ENCODE measurements around the gene SARDH. TPM values are rescaled to one million over a fixed set of nuclear protein-coding genes. Genes with fewer than 3 reads are reported as not detected.

SARDH gene
- total and polyA plus RNA-seq, 2 donors (not counting 1 experiment from before 2014, with no cell fraction given) = 0.03 to 0.07 TPM

DNA sequence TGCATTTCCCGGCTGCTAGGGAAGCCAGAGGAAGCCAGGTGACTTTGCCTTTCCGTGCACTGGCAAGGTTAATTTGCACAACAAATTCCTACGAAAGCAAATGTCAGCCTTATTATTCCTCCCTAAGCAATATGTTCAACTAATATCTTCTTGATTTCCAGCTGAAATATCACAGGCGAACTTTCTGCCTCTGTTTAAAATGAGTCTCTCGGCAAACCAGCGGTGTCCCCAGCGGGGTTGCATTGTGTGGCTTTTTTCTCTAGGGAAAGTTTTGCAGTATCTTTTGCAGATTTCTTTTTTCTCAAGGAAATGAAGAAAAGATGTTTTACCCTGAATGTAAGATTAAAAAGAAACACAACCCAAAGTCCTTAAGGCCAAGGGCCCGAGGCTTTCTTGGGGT is 100.1 kb downstream of the SARDH start:
- peaks cover 0 to 8% (median 0%) of the 10 kb centered on the region in 4 experiments for H3K27me3 ChIP-seq (replicated peaks in 1 of 4; ENCODE audit: control extremely low read depth in 1 of 4, control insufficient read depth in 3 of 4, insufficient read depth in 4 of 4, low read length in 3 of 4)
- POLR2A ChIA-PET = no interaction called here
- H3K36me3 ChIP-seq (replicated peaks in 1 of 2; ENCODE audit: control extremely low read depth in 1 of 2, control insufficient read depth in 1 of 2, extremely low read depth in 1 of 2, insufficient read depth in 2 of 2, low read length in 1 of 2) = no peaks in the 10 kb centered on the region
- ATAC-seq (ENCODE audit: low read depth) = no peak
- DNase-seq = no peak
- H3K4me3 Mint-ChIP-seq = no peak overlapping the region
- H3K9ac ChIP-seq (ENCODE audit: low read length) = no peak overlapping the region
- H3K27ac Mint-ChIP-seq = no peak overlapping the region
- H3K27ac ChIP-seq (ENCODE audit: low read length in 2 of 2) = no peak overlapping the region
- intact Hi-C loops (cut with micrococcal nuclease) = no loop called here
- no peak overlapping the region for H2AFZ ChIP-seq (ENCODE audit: insufficient read depth, low read depth, low read length, poor library complexity, severe bottlenecking)
- H3K4me1 ChIP-seq (ENCODE audit: control insufficient read depth in 2 of 2, insufficient read depth in 2 of 2, low read length in 2 of 2) = no peaks in the 10 kb centered on the region
- H3K27me3 Mint-ChIP-seq = peaks cover 12% of the 10 kb centered on the region
- H3K4me2 ChIP-seq (replicated peaks; ENCODE audit: low read depth, low read length, poor library complexity, severe bottlenecking) = no peak overlapping the region
- H3K4me1 Mint-ChIP-seq = no peaks in the 10 kb centered on the region
- TF ChIP-seq, protein P1, sequence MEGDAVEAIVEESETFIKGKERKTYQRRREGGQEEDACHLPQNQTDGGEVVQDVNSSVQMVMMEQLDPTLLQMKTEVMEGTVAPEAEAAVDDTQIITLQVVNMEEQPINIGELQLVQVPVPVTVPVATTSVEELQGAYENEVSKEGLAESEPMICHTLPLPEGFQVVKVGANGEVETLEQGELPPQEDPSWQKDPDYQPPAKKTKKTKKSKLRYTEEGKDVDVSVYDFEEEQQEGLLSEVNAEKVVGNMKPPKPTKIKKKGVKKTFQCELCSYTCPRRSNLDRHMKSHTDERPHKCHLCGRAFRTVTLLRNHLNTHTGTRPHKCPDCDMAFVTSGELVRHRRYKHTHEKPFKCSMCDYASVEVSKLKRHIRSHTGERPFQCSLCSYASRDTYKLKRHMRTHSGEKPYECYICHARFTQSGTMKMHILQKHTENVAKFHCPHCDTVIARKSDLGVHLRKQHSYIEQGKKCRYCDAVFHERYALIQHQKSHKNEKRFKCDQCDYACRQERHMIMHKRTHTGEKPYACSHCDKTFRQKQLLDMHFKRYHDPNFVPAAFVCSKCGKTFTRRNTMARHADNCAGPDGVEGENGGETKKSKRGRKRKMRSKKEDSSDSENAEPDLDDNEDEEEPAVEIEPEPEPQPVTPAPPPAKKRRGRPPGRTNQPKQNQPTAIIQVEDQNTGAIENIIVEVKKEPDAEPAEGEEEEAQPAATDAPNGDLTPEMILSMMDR (IDR thresholded peaks at IDR 0.05) = no peak
- no peak for TF ChIP-seq EZH2 (IDR thresholded peaks at IDR 0.05; ENCODE audit: borderline replicate concordance, insufficient read depth, low read depth, low read length, poor library complexity, severe bottlenecking)
- 84% methylated on average over 7 of the region's 8 CpGs for WGBS (ENCODE audit: insufficient coverage)
- H3K79me2 ChIP-seq (ENCODE audit: control insufficient read depth, insufficient read depth, low read length) = no peaks in the 10 kb centered on the region
- CTCF ChIA-PET = no interaction called here
- H3K4me3 ChIP-seq (ENCODE audit: control extremely low read depth in 1 of 5, extremely low read depth in 1 of 5, insufficient read depth in 1 of 5, low read depth in 2 of 5, low read length in 4 of 5) = no peak overlapping the region
- H3K9me3 ChIP-seq (ENCODE audit: control extremely low read depth in 1 of 3, control insufficient read depth in 2 of 3, insufficient read depth in 1 of 3, low read length in 2 of 3) = no peaks in the 10 kb centered on the region
- no peaks in the 10 kb centered on the region for H3K9me3 Mint-ChIP-seq (ENCODE audit: insufficient read depth)
- no peaks in the 10 kb centered on the region for H4K20me1 ChIP-seq (ENCODE audit: control insufficient read depth, insufficient read depth, low read length, poor library complexity, severe bottlenecking)

- ATAC-seq (ENCODE audit: low read depth) (no peak), DNase-seq (no peak)
- no peak overlapping the region for H3K4me2 ChIP-seq (replicated peaks; ENCODE audit: low read depth, low read length, poor library complexity, severe bottlenecking)
- CTCF ChIA-PET = no interaction called here
- no peaks in the 10 kb centered on the region for H3K9me3 ChIP-seq (ENCODE audit: control extremely low read depth in 1 of 3, control insufficient read depth in 2 of 3, insufficient read depth in 1 of 3, low read length in 2 of 3)
- Mint-ChIP-seq H3K9me3 (ENCODE audit: insufficient read depth) (no peaks in the 10 kb centered on the region), H3K4me1 (no peaks in the 10 kb centered on the region), H3K27ac (no peak overlapping the region), H3K27me3 (peaks cover 16% of the 10 kb centered on the region), H3K4me3 (no peak overlapping the region)
- no peak for TF ChIP-seq EZH2 (IDR thresholded peaks at IDR 0.05; ENCODE audit: borderline replicate concordance, insufficient read depth, low read depth, low read length, poor library complexity, severe bottlenecking)
- TF ChIP-seq, protein P1 (IDR thresholded peaks at IDR 0.05) = no peak
- no peaks in the 10 kb centered on the region for H3K79me2 ChIP-seq (ENCODE audit: control insufficient read depth, insufficient read depth, low read length)
- H3K36me3 ChIP-seq (replicated peaks in 1 of 2; ENCODE audit: control extremely low read depth in 1 of 2, control insufficient read depth in 1 of 2, extremely low read depth in 1 of 2, insufficient read depth in 2 of 2, low read length in 1 of 2) = no peaks in the 10 kb centered on the region
- H3K9ac ChIP-seq (ENCODE audit: low read length) = no peak overlapping the region
- peaks cover 0 to 8% (median 0%) of the 10 kb centered on the region in 4 experiments for H3K27me3 ChIP-seq (replicated peaks in 1 of 4; ENCODE audit: control extremely low read depth in 1 of 4, control insufficient read depth in 3 of 4, insufficient read depth in 4 of 4, low read length in 3 of 4)
- POLR2A ChIA-PET = no interaction called here
- H3K4me1 ChIP-seq (ENCODE audit: control insufficient read depth in 2 of 2, insufficient read depth in 2 of 2, low read length in 2 of 2) = no peaks in the 10 kb centered on the region
- no peak overlapping the region for H2AFZ ChIP-seq (ENCODE audit: insufficient read depth, low read depth, low read length, poor library complexity, severe bottlenecking)
- WGBS (ENCODE audit: insufficient coverage) = 89% methylated on average over 12 of the region's 12 CpGs
- intact Hi-C loops (cut with micrococcal nuclease) = no loop called here
- no peak overlapping the region for H3K27ac ChIP-seq (ENCODE audit: low read length in 2 of 2)
- H3K4me3 ChIP-seq (ENCODE audit: control extremely low read depth in 1 of 5, extremely low read depth in 1 of 5, insufficient read depth in 1 of 5, low read depth in 2 of 5, low read length in 4 of 5) = no peak overlapping the region
- no peaks in the 10 kb centered on the region for H4K20me1 ChIP-seq (ENCODE audit: control insufficient read depth, insufficient read depth, low read length, poor library complexity, severe bottlenecking)
These were observed 100.6 kb downstream of the SARDH start for GRCh38 chr9:133637451-133638055.
